ENCODE data around the gene HLA-B. TPM values are rescaled to one million over a fixed set of nuclear protein-coding genes. Genes with fewer than 3 reads are reported as not detected.

HLA-B gene
- total RNA-seq, 1 donor: 475 TPM

- H3K4me3 ChIP-seq (ENCODE audit: low read depth, low read length): no peak overlapping the region
- no peak for DNase-seq (ENCODE audit: low read depth)
These were observed 35.2 kb downstream of the HLA-B start for GRCh38 chr6:31321820-31322219.

GRCh38 chr6:31321005-31321707 is 35.8 kb downstream of the HLA-B start:
- H3K4me3 ChIP-seq (ENCODE audit: low read depth, low read length): no peak overlapping the region
- no peak for TF ChIP-seq CTCF (IDR thresholded peaks at IDR 0.05; ENCODE audit: insufficient read depth, low read depth, low read length)
- DNase-seq (ENCODE audit: low read depth): no peak

More at GRCh38 chr6:31321820-31322219, 35.2 kb downstream of the HLA-B start:
- TF ChIP-seq CTCF (IDR thresholded peaks at IDR 0.05; ENCODE audit: insufficient read depth, low read depth, low read length): no peak

GRCh38 chr6:31317036-31317435 is 39.9 kb downstream of the HLA-B start:
- DNase-seq (ENCODE audit: low read depth): no peak
- no peak for TF ChIP-seq CTCF (IDR thresholded peaks at IDR 0.05; ENCODE audit: insufficient read depth, low read depth, low read length)
- no peak overlapping the region for H3K4me3 ChIP-seq (ENCODE audit: low read depth, low read length)

- no peak for TF ChIP-seq CTCF (IDR thresholded peaks at IDR 0.05; ENCODE audit: insufficient read depth, low read depth, low read length)
- no peak overlapping the region for H3K4me3 ChIP-seq (ENCODE audit: low read depth, low read length)
These were observed 47.3 kb downstream of the HLA-B start for GRCh38 chr6:31309641-31310040.

GRCh38 chr6:31308845-31309175 is 48.2 kb downstream of the HLA-B start:
- DNase-seq (ENCODE audit: low read depth): no peak
- TF ChIP-seq CTCF (IDR thresholded peaks at IDR 0.05; ENCODE audit: insufficient read depth, low read depth, low read length): no peak
- H3K4me3 ChIP-seq (ENCODE audit: low read depth, low read length): no peak overlapping the region

More at GRCh38 chr6:31309641-31310040, 47.3 kb downstream of the HLA-B start:
- no peak for DNase-seq (ENCODE audit: low read depth)

GRCh38 chr6:31308050-31308844 is 48.7 kb downstream of the HLA-B start:
- TF ChIP-seq CTCF (IDR thresholded peaks at IDR 0.05; ENCODE audit: insufficient read depth, low read depth, low read length): no peak
- DNase-seq (ENCODE audit: low read depth): no peak
- H3K4me3 ChIP-seq (ENCODE audit: low read depth, low read length): no peak overlapping the region

All from fibroblast of villous mesenchyme (primary cell).